ENCODE measurements around the gene CAMTA1.

The CAMTA1 gene

DNA sequence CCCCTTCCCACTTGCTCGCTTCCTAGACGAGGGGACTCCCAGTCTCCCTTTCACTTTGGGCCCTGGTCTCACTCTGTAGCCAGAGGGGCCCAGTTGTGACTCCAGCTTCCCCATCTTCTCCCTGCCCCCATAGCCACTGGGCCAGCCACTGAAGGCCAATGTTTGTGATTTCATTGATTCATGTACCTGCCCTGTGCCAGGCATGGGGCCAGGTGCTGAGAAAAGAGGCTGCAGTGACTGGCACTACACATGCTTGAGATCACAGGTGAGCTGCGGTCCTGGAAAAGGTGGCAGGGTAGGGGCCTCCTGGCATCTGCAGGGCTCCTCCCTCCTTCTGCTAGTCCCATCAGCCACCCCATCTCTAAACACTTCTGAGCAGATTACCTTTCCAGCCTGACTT, 640.5 kb downstream of the CAMTA1 start:
- Mint-ChIP-seq H3K4me1 (ENCODE audit: low read depth) (no peaks in the 10 kb centered on the region), H3K27ac (no peak overlapping the region), H3K27me3 (peaks cover 13% of the 10 kb centered on the region), H3K4me3 (no peak overlapping the region), H3K36me3 (ENCODE audit: low read depth) (no peaks in the 10 kb centered on the region), H3K9me3 (no peaks in the 10 kb centered on the region)
- no peak for DNase-seq

DNA sequence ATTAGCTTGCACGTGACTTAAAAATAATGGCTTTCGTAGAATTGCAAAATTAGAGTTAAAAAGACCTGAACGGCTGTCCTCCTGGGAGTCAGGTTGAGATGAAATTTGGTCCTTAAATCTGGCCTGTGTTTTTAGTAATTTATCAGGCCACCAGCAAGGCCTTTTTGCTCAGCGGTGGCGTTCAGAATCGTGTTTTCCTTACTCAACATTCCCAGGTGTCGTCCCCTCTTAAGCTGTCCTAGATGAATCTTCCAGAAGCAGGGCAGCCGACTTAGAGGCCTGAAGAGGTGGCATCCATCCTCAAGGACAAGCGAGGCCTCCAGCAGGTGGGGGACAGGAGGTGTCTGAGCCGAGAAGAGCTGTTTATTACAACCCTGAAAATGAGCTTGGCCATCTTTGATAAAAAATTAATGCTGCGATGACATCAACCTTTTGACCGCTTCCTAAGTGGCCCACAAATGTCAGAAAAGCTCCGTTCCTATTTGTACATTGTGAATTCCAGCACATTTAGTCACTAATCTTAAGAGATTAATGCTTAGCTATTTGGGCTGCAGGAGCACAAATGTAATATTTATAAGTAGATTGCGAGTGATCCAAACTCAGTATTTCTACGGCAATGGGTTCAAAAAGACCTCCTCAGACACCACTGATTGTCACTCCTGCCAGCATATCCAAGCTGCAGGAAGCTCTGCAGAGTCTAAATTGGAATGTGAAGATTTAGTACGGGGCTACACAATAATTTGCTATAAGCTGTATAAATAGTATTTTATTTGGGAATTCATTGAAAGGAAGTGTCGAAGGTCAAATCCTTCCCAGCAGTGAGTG, 641.7 kb downstream of the CAMTA1 start:
- H3K27me3 Mint-ChIP-seq: peaks cover 7% of the 10 kb centered on the region
- DNase-seq: no peak
- H3K9me3 Mint-ChIP-seq: no peaks in the 10 kb centered on the region
- H3K4me3 Mint-ChIP-seq: no peak overlapping the region
- no peaks in the 10 kb centered on the region for H3K4me1 Mint-ChIP-seq (ENCODE audit: low read depth)
- H3K36me3 Mint-ChIP-seq (ENCODE audit: low read depth): no peaks in the 10 kb centered on the region
- no peak overlapping the region for H3K27ac Mint-ChIP-seq

DNA sequence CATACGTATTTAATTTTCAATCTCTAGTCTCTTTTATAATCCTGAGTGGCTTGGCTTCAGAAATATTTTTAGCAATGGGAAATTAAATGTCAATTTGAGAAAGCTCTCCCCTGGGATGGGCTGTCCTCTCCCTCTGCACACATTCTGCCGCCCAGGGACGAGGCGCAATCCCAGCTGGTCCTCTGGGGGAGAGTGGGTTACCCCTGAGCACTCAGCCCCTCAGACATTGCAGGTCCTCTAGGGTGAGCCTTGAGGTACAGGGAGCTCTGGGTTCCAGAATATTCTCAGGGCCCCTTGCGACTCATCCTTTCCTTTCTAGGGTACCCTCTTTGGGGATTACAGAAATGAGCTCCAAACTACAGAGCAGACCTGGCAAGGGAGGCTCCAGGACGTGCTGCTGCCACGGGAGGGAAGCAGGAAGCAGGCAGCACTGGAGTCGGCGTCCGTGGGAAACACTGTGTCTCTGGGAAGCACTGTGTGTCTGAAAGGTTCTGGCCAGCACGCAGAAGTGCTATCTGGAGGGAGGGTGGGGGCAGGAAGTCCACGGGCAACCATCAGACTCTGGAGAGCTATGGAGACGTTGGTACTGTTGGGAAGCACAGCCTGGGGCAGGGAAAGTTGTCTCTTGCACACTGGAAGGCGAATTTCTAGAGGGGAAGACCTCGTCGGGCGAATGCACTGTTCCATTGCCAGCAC, 642.5 kb downstream of the CAMTA1 start:
- no peaks in the 10 kb centered on the region for H3K9me3 Mint-ChIP-seq
- DNase-seq: no peak
- H3K27me3 Mint-ChIP-seq: peaks cover 2% of the 10 kb centered on the region
- H3K36me3 Mint-ChIP-seq (ENCODE audit: low read depth): no peaks in the 10 kb centered on the region
- no peak overlapping the region for H3K27ac Mint-ChIP-seq
- H3K4me3 Mint-ChIP-seq: no peak overlapping the region
- H3K4me1 Mint-ChIP-seq (ENCODE audit: low read depth): no peaks in the 10 kb centered on the region

DNA sequence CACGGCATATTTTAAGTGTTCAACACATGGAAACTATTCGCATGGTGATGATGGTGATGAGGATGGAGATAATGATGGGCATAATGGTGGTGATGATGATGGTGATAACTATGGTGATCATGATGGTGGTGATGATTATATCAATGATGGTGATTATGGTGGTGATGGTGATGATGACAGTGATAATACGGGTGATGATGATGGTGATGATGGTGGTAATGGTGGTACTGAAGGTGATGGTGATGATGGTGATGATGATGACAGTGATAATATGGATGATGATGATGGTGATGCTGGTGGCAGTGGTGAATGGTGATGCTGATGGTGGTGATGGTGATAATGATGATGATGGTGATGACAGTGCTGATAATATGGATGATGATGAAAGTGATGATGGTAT, 644.0 kb downstream of the CAMTA1 start:
- Mint-ChIP-seq H3K4me3 (no peak overlapping the region), H3K36me3 (ENCODE audit: low read depth) (no peaks in the 10 kb centered on the region), H3K9me3 (no peaks in the 10 kb centered on the region), H3K27ac (no peak overlapping the region), H3K4me1 (ENCODE audit: low read depth) (no peaks in the 10 kb centered on the region), H3K27me3 (no peaks in the 10 kb centered on the region)
- no peak for DNase-seq

DNA sequence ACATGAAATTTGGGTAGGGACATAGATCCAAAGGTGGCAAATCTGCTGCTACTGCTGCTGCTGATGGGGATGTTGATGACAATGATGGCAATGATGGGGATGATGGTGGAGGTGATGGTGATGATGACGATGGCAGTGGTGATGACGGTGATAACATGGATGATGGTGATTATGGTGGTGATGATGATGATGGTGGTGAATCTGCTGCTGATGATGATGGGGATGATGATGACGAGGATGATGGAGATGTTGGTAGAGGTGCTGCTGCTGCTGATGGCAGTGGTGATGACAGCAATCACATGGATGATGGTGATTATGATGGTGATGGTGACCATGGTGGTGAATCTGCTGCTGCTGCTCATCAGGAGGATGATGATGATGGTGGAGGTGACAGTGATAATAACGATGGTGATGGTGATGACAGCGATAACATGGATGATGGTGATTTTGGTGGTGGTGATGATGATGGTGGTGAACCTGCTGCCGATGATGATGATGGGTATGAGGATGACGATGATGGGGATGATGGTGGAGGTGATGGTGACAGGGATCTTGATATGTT, 644.9 kb downstream of the CAMTA1 start:
- Mint-ChIP-seq H3K4me1 (ENCODE audit: low read depth) (no peaks in the 10 kb centered on the region), H3K27ac (no peak overlapping the region), H3K4me3 (no peak overlapping the region), H3K9me3 (no peaks in the 10 kb centered on the region), H3K36me3 (ENCODE audit: low read depth) (no peaks in the 10 kb centered on the region), H3K27me3 (no peaks in the 10 kb centered on the region)
- DNase-seq: no peak

DNA sequence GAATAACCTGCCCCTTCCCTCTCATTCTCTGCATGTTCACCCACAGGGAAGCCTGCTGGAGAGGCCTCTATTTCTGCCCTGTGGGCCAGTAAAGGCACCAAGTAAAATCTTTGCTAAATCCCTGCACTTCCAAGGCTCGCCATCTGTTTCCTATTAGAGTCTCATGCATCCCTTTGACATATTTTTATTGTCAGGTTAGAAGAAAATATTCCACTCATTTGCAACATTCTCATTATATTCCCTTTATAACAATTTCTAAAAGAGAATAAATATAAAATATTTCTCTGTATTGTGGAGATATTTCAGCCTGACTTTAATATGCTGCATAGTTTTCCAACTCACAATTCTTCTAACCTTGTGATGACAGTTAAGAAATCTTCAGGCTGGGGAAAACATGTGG, 645.4 kb downstream of the CAMTA1 start:
- H3K4me1 Mint-ChIP-seq (ENCODE audit: low read depth): no peaks in the 10 kb centered on the region
- H3K4me3 Mint-ChIP-seq: no peak overlapping the region
- H3K27me3 Mint-ChIP-seq: no peaks in the 10 kb centered on the region
- H3K9me3 Mint-ChIP-seq: no peaks in the 10 kb centered on the region
- no peak for DNase-seq
- H3K36me3 Mint-ChIP-seq (ENCODE audit: low read depth): no peaks in the 10 kb centered on the region
- H3K27ac Mint-ChIP-seq: no peak overlapping the region

DNA sequence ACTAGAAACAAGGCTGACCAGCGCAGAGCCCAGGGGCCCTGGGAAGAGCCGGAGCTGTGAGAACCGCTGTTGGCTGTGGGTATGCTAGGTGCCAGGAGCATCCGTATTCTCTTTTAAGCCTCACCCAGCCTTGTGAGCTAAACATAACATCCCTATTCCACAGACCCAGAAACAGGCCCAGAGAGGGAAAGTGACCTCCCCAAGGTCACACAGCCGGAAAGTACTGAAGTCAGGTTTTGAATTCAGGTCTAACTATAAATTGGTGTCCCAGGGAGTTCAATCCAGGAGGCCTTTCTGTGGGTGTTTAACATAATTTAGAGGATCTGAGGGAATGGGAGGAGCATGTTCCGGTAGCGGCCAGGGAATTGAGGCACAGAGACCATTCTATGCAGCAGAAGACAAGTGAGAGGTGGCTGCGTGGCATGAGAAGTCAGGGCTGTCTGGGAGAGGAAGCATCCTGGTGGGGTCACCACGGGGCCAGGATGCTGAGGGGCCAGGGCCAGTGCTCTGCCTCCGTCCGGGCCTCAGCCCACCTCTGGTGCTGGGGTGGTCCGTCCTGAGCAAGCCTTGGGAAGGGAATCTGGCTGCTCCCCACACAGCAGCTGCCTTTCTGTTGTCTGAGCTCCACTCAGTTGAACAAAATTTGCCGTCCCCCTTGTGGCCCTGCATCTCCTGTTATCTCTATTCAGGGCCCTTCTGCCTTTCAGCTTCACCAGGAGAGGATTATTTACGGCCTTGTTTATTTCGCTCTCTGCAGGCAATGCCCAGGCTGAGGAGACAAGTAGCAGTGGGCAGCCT, 647.0 kb downstream of the CAMTA1 start:
- H3K4me3 Mint-ChIP-seq: no peak overlapping the region
- H3K9me3 Mint-ChIP-seq: no peaks in the 10 kb centered on the region
- no peak overlapping the region for H3K27ac Mint-ChIP-seq
- H3K4me1 Mint-ChIP-seq (ENCODE audit: low read depth): no peaks in the 10 kb centered on the region
- no peak for DNase-seq
- H3K36me3 Mint-ChIP-seq (ENCODE audit: low read depth): no peaks in the 10 kb centered on the region
- no peaks in the 10 kb centered on the region for H3K27me3 Mint-ChIP-seq

DNA sequence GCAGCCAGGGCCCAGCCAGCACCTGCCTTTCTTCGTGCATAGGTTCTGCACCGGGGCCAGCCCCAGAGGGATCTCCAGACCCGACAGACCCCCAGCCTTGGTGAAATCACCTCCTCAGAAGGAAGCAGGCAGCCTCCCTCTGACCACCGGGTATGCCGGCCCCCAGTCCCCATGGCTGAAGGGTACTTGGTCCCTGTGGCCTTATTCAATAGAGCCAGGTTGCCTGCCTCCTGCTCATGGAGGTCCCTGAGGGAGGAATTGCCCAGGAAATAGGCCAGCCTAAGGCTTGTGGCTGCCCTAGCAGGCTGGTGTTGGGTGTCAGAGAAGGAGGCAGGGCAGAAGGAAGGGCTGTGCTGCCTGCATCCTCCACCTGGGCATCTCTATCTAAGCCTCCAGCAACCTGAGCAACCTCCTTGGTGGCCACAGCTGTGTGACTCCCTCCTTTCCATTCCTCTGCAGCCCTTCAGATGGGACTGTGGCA, 647.7 kb downstream of the CAMTA1 start:
- H3K27ac Mint-ChIP-seq: no peak overlapping the region
- DNase-seq: no peak
- H3K4me1 Mint-ChIP-seq (ENCODE audit: low read depth): no peaks in the 10 kb centered on the region
- no peaks in the 10 kb centered on the region for H3K36me3 Mint-ChIP-seq (ENCODE audit: low read depth)
- H3K4me3 Mint-ChIP-seq: no peak overlapping the region
- H3K27me3 Mint-ChIP-seq: no peaks in the 10 kb centered on the region
- H3K9me3 Mint-ChIP-seq: no peaks in the 10 kb centered on the region

DNA sequence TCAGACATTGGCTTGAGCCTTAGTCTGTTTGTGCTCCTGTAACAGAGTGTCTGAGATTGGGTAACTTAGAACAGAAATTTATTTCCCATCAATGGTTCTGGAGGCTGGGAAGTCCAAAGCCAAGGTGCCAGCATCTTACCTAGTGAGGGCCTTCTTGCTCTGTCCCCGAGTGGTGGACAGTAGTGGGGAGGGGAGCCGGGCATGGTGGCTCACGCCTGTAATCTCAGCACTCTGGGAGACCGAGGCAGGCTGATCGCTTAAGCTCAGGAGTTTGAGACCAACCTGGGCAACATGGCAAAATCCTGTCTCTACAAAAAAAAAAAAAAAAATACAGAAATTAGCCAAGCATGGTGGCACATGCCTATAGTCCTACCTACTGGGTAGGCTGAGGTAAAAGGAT, 649.3 kb downstream of the CAMTA1 start:
- H3K36me3 Mint-ChIP-seq (ENCODE audit: low read depth): no peaks in the 10 kb centered on the region
- no peak for DNase-seq
- H3K27ac Mint-ChIP-seq: no peak overlapping the region

DNA sequence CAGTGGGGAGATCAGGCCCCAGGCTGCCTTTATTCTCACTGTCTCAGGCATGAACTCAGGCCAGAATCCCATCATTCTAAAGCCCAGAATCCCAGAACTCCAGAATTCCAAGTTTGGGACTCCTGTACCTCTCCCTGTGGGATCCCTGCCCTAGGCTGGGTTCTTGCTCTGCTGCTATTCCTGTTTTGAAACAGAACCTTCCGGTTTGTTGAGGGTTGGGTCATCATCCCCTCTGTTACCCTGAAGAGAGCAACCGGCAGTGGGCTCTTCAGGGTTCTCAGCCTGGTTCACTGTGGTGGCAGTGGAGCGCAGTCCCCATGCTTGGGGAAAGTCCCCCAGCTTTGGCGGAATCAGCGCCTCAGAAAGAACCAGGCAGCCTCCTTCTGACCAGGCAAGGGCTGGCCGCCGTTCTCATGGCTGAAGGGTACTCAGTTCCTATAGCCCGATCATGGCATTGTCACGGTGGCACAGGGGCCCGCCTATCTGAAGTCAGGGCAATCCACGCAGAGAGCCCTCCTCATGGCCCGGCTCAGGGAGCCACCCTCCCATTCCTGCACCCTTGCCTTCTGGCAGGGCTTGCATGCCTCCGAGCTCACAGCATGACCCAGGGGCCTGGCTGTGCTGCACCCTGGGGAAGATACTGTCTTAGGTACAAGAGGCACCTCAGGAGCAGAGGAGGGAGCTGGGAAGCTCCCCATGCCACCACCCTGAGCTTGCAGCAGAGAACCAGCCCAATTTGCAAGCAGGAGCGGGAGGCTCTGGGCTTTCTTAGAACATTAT, 650.2 kb downstream of the CAMTA1 start:
- no peak overlapping the region for H3K27ac Mint-ChIP-seq
- H3K4me3 Mint-ChIP-seq: no peak overlapping the region
- no peaks in the 10 kb centered on the region for H3K27me3 Mint-ChIP-seq

More for the DNA sequence above, 649.3 kb downstream of the CAMTA1 start:
- H3K9me3 Mint-ChIP-seq: no peaks in the 10 kb centered on the region
- no peak overlapping the region for H3K4me3 Mint-ChIP-seq
- no peaks in the 10 kb centered on the region for H3K27me3 Mint-ChIP-seq
- H3K4me1 Mint-ChIP-seq (ENCODE audit: low read depth): no peaks in the 10 kb centered on the region

DNA sequence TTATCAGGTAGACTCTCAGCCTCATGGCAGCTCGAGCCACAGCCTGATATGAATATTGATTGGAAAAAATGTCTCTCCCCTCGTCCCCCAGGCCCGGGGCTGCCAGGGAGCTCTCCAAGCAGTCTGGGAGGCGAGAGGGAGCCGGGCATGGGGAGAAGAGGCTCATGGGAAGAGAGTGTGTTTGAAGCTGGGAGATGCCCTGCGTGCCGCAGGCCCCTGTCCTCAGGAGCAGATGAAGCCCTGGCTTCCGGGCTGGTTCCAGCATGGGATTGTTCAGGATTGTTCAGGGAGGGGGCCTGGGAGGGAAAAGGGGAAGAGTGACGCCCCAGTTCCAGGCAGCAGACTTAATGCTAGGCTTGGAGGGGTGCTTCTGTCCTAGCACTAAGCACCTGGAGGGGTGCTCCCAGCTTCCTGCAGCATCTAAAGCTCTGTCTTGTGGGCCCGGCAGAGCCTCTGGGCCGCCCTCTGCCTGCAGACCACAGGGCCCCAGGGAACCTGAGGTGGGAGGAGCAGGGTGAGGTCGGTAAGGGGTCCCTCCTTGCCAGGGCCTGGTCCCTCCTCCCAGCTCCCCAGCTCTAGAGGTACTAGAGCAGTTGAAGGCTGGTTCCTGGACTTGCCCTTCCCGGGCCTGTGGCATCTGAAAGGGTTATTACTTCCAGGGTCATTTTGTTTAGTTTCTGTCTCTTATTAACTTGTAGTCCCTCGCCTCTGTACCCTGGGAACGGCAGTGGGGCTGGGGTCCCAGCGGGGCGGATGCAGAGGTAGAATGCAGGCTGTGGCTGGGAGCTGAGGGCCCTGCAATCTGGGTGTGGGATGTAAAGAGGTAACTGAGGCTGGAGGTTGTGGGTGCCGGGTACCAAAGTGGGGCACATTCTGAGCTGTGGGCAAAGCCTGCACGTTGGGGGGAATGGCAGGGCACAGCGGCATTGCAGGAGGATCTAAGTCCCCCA, 651.1 kb downstream of the CAMTA1 start:
- no peak overlapping the region for H3K27ac Mint-ChIP-seq
- no peaks in the 10 kb centered on the region for H3K36me3 Mint-ChIP-seq (ENCODE audit: low read depth)
- H3K4me1 Mint-ChIP-seq (ENCODE audit: low read depth): no peaks in the 10 kb centered on the region
- no peaks in the 10 kb centered on the region for H3K27me3 Mint-ChIP-seq
- H3K4me3 Mint-ChIP-seq: no peak overlapping the region
- DNase-seq: no peak
- H3K9me3 Mint-ChIP-seq: no peaks in the 10 kb centered on the region

More for the DNA sequence above, 650.2 kb downstream of the CAMTA1 start:
- Mint-ChIP-seq H3K9me3 (no peaks in the 10 kb centered on the region), H3K36me3 (ENCODE audit: low read depth) (no peaks in the 10 kb centered on the region), H3K4me1 (ENCODE audit: low read depth) (no peaks in the 10 kb centered on the region)
- no peak for DNase-seq

DNA sequence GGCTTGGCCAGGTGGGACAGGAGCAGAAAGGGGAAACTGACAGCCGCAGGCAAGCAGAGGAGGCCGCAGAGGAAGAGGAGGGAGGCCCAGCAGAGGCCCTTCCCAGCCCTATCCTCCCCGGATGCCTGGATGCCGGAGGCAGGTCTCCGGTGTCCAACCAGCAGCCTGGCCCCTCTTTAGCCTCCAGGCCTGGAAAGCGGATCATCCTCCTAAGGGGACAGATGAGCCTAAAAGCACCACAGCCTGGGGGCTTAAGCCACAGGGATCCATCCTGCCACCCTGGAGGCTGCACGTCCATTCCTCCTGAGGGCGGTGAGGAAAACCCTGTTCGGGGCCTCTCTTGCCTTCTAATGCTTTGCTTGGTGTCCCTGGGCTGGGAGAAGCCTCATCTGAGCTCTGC, 651.8 kb downstream of the CAMTA1 start:
- no peak overlapping the region for H3K4me3 Mint-ChIP-seq
- DNase-seq: no peak
- H3K4me1 Mint-ChIP-seq (ENCODE audit: low read depth): no peaks in the 10 kb centered on the region

More for the DNA sequence above, 651.8 kb downstream of the CAMTA1 start:
- Mint-ChIP-seq H3K27ac (no peak overlapping the region), H3K36me3 (ENCODE audit: low read depth) (no peaks in the 10 kb centered on the region), H3K27me3 (no peaks in the 10 kb centered on the region), H3K9me3 (no peaks in the 10 kb centered on the region)
